Testis (tissue), 3 donors: ENCODE data around the gene ATG12. TPM values are rescaled to one million over a fixed set of nuclear protein-coding genes. Genes with fewer than 3 reads are reported as not detected.

Experiments used
- DNase-seq: peaks from one replicate; pipeline ENCODE4 v3.0.0-alpha.2; 2019
- H3K27ac ChIP-seq, 2 donors: fragments of 200-600 bp; sonication (generic); one replicate each; pipeline ENCODE4 v1.5.1; 2019
- H3K27me3 ChIP-seq: fragments of 200-600 bp; sonication (generic); one replicate; pipeline ENCODE4 v1.5.1; 2019
- H3K36me3 ChIP-seq: fragments of 200-600 bp; sonication (generic); one replicate; pipeline ENCODE4 v1.5.1; 2017; ENCODE audit warnings: low read depth; ENCODE audit errors: missing control alignments
- H3K4me1 ChIP-seq: fragments of 200-600 bp; sonication (generic); one replicate; pipeline ENCODE4 v1.5.1; 2019
- H3K4me3 ChIP-seq, 2 donors: fragments of 200-600 bp; sonication (generic); one replicate each; pipeline ENCODE4 v1.5.1; 2017 to 2019
- H3K9me3 ChIP-seq: fragments of 200-600 bp; sonication (generic); one replicate; pipeline ENCODE4 v1.5.1; 2017
- POLR2A ChIP-seq: fragments of 450-650 bp; IDR thresholded peaks from one replicate; pipeline ENCODE4 v1.6.1; 2017; ENCODE audit warnings: antibody characterized with exemption, mild to moderate bottlenecking, moderate library complexity
- WGBS, 2 donors: methylation state at CpG; one replicate each; pipeline ENCODE4 v1.1.5; 2018; 5-methylcytosine and 5-hydroxymethylcytosine counted together
- intact Hi-C: fragments of 100-400 bp; cut with DNase I; formaldehyde crosslinking; loops from one replicate; pipeline ENCODE4 v1.15.1; 2023; ENCODE audit warnings: low total_unique reads
- polyA plus RNA-seq: library from polyadenylated mRNA; stranded (reverse); fragments of 350-450 nt; fragmentation: Illumina TruSeq; extraction: RNeasy Lipid Tissue Mini Kit (QIAGEN cat#74804); gene quantifications from one replicate; pipeline ENCODE4 v1.2.3, GENCODE V29; 2014; ENCODE audit warnings: low read depth, low replicate concordance; ENCODE audit not compliant: insufficient read depth
- total RNA-seq, 2 donors: library from RNA; depleted of rRNA; stranded (reverse); fragments of >200 nt; gene quantifications; one replicate each; pipeline ENCODE4 v1.2.3, GENCODE V29; 2016
- TF ChIP-seq, protein P1 (sequence below), 3 experiments: fragments of 450-650 bp in 2 of 3; fragments of 200-600 bp in 1 of 3; sonication (generic) in 1 of 3; IDR thresholded peaks; one replicate each; pipeline ENCODE4 v1.5.1; 2016 to 2019; ENCODE audit warnings: antibody characterized with exemption in 3 of 3, mild to moderate bottlenecking in 2 of 3, moderate library complexity in 1 of 3

The ATG12 gene
- total and polyA plus RNA-seq, 3 donors from 2014 or later = 49.7 to 65.8 (median 50.5) TPM

- intact Hi-C loops = no loop called here
- DNase-seq = no peak
- 75 to 77% methylated on average over 2 of the region's 2 CpGs for WGBS, 2 donors
- no peaks in the 10 kb centered on the region for H3K4me1 ChIP-seq
- no peaks in the 10 kb centered on the region for H3K36me3 ChIP-seq
- no peak overlapping the region for H3K27ac ChIP-seq
- H3K9me3 ChIP-seq = no peaks in the 10 kb centered on the region
- TF ChIP-seq, protein P1, sequence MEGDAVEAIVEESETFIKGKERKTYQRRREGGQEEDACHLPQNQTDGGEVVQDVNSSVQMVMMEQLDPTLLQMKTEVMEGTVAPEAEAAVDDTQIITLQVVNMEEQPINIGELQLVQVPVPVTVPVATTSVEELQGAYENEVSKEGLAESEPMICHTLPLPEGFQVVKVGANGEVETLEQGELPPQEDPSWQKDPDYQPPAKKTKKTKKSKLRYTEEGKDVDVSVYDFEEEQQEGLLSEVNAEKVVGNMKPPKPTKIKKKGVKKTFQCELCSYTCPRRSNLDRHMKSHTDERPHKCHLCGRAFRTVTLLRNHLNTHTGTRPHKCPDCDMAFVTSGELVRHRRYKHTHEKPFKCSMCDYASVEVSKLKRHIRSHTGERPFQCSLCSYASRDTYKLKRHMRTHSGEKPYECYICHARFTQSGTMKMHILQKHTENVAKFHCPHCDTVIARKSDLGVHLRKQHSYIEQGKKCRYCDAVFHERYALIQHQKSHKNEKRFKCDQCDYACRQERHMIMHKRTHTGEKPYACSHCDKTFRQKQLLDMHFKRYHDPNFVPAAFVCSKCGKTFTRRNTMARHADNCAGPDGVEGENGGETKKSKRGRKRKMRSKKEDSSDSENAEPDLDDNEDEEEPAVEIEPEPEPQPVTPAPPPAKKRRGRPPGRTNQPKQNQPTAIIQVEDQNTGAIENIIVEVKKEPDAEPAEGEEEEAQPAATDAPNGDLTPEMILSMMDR (IDR thresholded peaks at IDR 0.05) = no peak
- no peak for TF ChIP-seq POLR2A
- no peaks in the 10 kb centered on the region for H3K27me3 ChIP-seq
- no peak overlapping the region for H3K4me3 ChIP-seq
Measured at GRCh38 chr5:115875447-115875846, 34.1 kb upstream of the ATG12 start.

- TF ChIP-seq, protein P1 (IDR thresholded peaks at IDR 0.05) = no peak
- no peak for TF ChIP-seq POLR2A
- WGBS, 2 donors = 89 to 100% methylated on average over 1 of the region's 1 CpG
- H3K4me3 ChIP-seq = no peak overlapping the region
- intact Hi-C loops = no loop called here
- H3K36me3 ChIP-seq = no peaks in the 10 kb centered on the region
- no peaks in the 10 kb centered on the region for H3K4me1 ChIP-seq
- no peaks in the 10 kb centered on the region for H3K27me3 ChIP-seq
- H3K27ac ChIP-seq = no peak overlapping the region
- DNase-seq = no peak
- H3K9me3 ChIP-seq = no peaks in the 10 kb centered on the region
Measured at GRCh38 chr5:115873392-115873791, 32.0 kb upstream of the ATG12 start.

GRCh38 chr5:115872447-115872846, 31.1 kb upstream of the ATG12 start:
- H3K9me3 ChIP-seq = no peaks in the 10 kb centered on the region
- no peaks in the 10 kb centered on the region for H3K27me3 ChIP-seq
- 93 to 95% methylated on average over 2 of the region's 2 CpGs for WGBS, 2 donors
- no peak for DNase-seq
- intact Hi-C loops = no loop called here
- no peak for TF ChIP-seq POLR2A
- TF ChIP-seq, protein P1 (IDR thresholded peaks at IDR 0.05) = no peak
- no peaks in the 10 kb centered on the region for H3K4me1 ChIP-seq
- no peak overlapping the region for H3K27ac ChIP-seq
- H3K36me3 ChIP-seq = no peaks in the 10 kb centered on the region
- no peak overlapping the region for H3K4me3 ChIP-seq

DNA sequence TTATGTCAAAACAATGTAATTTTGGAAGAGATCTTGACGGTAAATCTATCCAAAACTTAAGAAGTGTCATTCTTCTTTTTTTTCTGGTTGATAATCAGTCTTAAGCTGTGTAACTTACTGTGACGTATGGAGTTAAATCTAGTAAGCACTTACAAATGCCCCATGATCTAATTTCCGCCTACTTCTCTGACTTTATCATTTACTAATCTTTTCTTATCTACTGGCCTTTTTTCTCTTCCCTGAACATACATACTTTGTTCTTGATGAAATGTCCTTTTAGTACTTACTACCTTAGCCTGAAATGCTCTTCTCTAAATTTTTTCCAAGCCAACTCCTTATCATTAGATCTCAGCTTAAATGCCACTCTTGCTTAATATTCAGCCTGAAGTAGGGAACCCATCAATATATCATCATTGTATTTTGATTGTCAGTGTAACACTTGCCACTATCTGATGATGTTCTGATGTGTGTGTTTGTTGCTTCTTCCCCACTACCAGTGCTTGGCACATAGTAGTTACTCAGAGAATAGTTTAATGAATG, 28.0 kb upstream of the ATG12 start:
- 90 to 91% methylated on average over 3 of the region's 3 CpGs for WGBS, 2 donors
- Histone ChIP-seq H3K27ac (no peak overlapping the region), H3K9me3 (no peaks in the 10 kb centered on the region), H3K4me3 (no peak overlapping the region), H3K4me1 (no peaks in the 10 kb centered on the region), H3K27me3 (no peaks in the 10 kb centered on the region), H3K36me3 (no peaks in the 10 kb centered on the region)
- TF ChIP-seq, protein P1 (IDR thresholded peaks at IDR 0.05) = no peak
- TF ChIP-seq POLR2A = no peak
- intact Hi-C loops = no loop called here
- no peak for DNase-seq

DNA sequence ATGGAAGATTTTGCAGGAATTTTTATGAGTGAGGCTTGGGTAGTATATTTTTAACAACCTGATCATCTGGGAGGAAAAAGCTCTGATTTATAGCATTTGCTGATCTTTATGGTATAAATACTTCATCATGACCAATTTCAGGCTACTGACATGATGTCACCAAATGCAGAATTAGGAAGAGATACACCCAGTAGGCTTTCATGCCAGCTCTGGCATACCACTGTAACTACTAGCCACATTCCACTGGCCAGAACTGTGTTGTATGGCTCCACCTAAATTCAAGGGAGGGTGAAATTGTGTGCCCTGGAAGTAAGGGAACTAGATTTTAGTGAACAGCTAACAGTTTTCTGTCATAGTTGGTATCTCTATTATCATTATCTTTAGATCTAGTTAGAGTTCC, 18.0 kb upstream of the ATG12 start:
- no peak for DNase-seq
- Histone ChIP-seq H3K27me3 (no peaks in the 10 kb centered on the region), H3K4me3 (no peak overlapping the region), H3K9me3 (no peaks in the 10 kb centered on the region), H3K4me1 (peaks cover 14% of the 10 kb centered on the region), H3K27ac (no peak overlapping the region), H3K36me3 (no peaks in the 10 kb centered on the region)
- intact Hi-C loops = no loop called here
- TF ChIP-seq POLR2A = no peak
- TF ChIP-seq, protein P1 (IDR thresholded peaks at IDR 0.05) = no peak
